Panc1 (cell line): Measurements from ENCODE around the gene TMPRSS13.

ENCODE experiments used
- POLR2AphosphoS5 ChIP-seq: IDR thresholded peaks from 2 replicates; pipeline ENCODE4 v1.6.1; 2012; ENCODE audit warnings: mild to moderate bottlenecking, low read depth, low read length, moderate library complexity
- TF ChIP-seq, protein P1 (sequence below): fragments of 450-650 bp; IDR thresholded peaks from 2 replicates; pipeline ENCODE4 v1.5.1; 2017; ENCODE audit warnings: mild to moderate bottlenecking
- TF ChIP-seq, protein P2 (sequence below), 2 experiments: IDR thresholded peaks; 2 replicates each; pipeline ENCODE4 v1.6.1; 2011 to 2012; ENCODE audit warnings: low read depth in 2 of 2, control low read depth in 1 of 2, low read length in 1 of 2, mild to moderate bottlenecking in 1 of 2, moderate library complexity in 1 of 2; ENCODE audit not compliant: insufficient read depth in 1 of 2

DNA sequence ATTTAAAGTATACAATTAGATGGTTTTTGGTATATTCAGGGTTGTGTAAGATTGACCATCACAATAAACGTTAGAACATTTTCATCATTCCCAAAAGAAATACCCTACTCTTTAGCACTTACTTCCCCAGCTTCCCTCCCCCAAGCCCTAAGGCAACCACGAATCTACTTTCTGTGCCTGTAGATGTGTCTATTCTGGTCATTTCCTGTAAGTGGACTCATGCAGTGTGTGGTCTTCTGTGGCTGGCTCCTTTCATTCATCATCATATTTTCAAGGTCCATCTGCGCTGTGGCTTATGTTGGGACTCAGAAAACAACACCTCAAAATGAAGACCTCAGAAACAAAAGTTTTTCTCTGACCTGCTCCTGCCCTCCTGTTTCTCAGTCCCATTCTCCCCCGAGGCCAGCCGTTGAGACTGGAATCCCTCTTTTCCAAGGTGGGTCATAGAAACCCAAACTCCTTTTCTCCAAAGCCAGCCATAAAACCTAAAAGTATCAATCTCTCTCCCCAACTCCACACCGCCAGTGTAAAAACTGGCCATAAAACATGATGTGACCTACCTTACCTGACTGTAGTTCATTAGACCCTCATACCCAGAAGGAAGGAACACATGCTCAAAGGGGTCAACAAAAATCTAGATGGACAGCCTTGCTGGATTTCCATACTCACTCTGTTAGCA is 12.9 kb upstream of the TMPRSS13 start:
- no peak for TF ChIP-seq POLR2AphosphoS5
- TF ChIP-seq, protein P1, sequence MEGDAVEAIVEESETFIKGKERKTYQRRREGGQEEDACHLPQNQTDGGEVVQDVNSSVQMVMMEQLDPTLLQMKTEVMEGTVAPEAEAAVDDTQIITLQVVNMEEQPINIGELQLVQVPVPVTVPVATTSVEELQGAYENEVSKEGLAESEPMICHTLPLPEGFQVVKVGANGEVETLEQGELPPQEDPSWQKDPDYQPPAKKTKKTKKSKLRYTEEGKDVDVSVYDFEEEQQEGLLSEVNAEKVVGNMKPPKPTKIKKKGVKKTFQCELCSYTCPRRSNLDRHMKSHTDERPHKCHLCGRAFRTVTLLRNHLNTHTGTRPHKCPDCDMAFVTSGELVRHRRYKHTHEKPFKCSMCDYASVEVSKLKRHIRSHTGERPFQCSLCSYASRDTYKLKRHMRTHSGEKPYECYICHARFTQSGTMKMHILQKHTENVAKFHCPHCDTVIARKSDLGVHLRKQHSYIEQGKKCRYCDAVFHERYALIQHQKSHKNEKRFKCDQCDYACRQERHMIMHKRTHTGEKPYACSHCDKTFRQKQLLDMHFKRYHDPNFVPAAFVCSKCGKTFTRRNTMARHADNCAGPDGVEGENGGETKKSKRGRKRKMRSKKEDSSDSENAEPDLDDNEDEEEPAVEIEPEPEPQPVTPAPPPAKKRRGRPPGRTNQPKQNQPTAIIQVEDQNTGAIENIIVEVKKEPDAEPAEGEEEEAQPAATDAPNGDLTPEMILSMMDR, result no peak
- TF ChIP-seq, protein P2, sequence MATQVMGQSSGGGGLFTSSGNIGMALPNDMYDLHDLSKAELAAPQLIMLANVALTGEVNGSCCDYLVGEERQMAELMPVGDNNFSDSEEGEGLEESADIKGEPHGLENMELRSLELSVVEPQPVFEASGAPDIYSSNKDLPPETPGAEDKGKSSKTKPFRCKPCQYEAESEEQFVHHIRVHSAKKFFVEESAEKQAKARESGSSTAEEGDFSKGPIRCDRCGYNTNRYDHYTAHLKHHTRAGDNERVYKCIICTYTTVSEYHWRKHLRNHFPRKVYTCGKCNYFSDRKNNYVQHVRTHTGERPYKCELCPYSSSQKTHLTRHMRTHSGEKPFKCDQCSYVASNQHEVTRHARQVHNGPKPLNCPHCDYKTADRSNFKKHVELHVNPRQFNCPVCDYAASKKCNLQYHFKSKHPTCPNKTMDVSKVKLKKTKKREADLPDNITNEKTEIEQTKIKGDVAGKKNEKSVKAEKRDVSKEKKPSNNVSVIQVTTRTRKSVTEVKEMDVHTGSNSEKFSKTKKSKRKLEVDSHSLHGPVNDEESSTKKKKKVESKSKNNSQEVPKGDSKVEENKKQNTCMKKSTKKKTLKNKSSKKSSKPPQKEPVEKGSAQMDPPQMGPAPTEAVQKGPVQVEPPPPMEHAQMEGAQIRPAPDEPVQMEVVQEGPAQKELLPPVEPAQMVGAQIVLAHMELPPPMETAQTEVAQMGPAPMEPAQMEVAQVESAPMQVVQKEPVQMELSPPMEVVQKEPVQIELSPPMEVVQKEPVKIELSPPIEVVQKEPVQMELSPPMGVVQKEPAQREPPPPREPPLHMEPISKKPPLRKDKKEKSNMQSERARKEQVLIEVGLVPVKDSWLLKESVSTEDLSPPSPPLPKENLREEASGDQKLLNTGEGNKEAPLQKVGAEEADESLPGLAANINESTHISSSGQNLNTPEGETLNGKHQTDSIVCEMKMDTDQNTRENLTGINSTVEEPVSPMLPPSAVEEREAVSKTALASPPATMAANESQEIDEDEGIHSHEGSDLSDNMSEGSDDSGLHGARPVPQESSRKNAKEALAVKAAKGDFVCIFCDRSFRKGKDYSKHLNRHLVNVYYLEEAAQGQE (IDR thresholded peaks at IDR 0.05; ENCODE audit: insufficient read depth in 1 of 2, low read depth in 2 of 2, low read length in 1 of 2), result no peak
